HG03175 (cell line): ENCODE results near the gene FAM184B.

Experiments
- ATAC-seq: cut with Tn5 transposase; IDR thresholded peaks from one replicate; pipeline ENCODE4 v1.9.1; 2021; ENCODE audit warnings: mild to moderate bottlenecking, moderate library complexity; ENCODE audit not compliant: unreplicated experiment

FAM184B gene

DNA sequence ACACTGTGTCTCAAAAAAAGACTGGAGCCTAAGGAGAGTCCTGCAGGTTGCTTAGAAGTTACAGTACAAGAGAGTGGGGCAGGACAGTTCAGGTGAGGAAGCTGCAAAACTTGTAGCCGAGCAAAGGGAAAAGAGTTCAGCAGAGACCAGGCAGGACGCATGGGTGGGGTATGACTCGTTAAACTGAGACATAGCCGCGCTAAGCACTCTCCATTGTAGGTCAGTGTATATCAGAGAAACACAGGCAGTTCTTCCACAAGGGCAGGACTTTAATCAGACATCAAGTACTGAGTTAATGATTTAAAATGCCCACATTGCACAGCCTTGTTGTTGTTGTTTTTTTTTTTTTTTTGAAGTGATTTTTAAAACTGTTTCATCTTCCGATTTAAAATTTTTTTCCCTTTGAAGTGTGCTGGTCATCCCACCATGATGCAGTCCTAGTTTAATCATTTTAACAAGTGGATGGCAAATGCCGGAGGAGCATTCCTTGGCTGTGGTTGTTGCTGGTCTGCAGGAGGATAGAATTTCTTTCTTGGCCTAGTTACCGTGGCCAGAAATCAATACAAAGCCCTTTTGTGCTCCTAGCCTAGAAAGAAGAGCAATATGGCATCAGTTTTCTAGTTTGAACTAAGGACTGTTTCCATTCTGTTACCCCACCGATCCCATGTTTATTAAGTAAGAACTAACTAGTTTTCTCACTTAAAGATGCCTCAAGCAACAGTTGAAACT lies 194.2 kb downstream of the FAM184B start:
- ATAC-seq, result no peak

DNA sequence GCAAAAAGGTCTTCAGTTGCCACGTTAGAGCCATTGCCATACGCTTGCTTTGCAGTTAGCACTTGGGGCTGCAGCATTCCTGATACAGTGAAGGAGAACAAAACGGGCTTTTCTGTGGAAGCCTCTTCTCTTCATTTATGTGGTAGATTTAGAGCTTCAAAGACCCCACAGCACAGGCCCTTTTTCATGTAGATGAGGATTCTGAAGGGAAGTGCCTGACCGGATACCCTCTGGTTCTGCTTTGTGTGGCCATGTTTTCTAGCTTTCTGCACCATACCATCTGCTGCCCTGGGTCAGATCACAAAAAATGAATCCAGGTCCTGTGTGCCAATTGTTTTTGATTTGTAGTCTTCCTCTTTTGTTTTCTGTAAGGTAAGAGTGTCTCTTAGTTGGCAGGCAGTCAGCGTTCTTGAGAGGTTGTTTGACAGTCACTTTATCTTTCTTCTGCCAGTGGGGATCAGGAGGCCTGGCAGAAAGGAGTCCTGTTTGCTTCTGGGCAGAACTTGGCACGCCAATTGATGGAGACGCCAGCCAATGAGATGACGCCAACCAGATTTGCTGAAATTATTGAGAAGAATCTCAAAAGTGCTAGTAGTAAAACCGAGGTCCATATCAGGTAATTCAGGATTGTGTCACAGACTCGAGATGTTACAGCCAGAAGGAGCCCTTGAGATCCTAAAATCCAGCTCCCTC lies 196.8 kb downstream of the FAM184B start:
- ATAC-seq, result no peak

DNA sequence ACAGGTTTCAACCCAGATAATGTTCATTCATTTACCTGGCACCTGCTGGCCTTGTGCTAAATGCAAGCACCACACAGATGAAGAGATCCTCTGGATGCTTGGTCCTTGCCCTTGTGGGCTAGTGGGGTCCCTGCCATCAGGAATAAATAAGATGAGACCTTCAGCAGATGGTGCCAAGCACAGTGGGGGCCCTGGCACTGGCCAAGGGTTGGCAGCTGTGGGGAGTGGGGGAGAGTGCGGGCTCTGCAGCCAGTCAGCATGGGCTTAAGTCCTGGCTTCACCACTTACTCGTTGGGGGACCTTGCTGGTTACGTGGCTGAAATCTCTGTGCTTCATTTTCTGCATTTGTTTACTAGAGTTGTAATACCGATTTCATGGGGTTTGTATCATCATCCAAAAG lies 197.5 kb downstream of the FAM184B start:
- no peak for ATAC-seq

DNA sequence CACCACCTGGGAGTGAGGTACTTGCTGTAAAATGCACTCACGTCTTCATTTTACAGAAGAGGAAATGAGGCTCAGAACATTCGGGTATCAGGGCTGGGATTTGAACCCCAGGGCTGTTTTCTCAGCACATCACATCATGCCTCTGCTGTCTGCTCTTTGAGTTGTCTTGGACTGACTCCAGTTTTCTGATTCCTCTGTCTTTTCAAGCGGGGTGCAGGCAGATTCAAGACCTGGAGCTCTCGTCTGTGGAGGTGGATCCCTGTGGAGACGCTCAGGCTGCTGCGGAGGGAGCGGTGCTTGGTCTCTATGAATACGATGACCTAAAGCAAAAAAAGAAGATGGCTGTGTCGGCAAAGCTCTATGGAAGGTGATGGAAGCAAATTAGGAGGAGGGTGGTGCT lies 198.1 kb downstream of the FAM184B start:
- ATAC-seq, result no peak

DNA sequence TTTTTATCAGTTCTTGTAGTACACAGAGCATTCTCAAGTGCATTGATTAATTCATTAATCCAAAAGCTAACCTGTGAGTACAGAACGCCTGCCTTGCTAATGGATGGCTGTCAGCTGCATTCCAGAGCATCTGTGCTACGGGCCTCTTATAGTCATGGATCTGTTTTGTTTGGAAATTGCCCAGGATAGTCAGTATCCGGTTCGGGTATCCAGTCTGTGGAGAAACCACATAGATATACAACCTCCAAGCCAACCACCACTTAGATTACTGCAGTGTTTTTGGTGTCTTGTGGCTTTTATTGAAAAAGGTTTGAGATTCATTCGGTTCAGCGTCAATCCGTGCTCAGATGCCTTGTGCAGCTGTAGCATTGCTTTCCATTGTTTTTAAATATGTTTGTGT lies 200.5 kb downstream of the FAM184B start:
- no peak for ATAC-seq
